ENCODE data around the gene SUGP1. TPM values are rescaled to one million over a fixed set of nuclear protein-coding genes. Genes with fewer than 3 reads are reported as not detected.

SUGP1 gene
- total RNA-seq, 1 donor from 2014 or later, result 59.1 TPM

DNA sequence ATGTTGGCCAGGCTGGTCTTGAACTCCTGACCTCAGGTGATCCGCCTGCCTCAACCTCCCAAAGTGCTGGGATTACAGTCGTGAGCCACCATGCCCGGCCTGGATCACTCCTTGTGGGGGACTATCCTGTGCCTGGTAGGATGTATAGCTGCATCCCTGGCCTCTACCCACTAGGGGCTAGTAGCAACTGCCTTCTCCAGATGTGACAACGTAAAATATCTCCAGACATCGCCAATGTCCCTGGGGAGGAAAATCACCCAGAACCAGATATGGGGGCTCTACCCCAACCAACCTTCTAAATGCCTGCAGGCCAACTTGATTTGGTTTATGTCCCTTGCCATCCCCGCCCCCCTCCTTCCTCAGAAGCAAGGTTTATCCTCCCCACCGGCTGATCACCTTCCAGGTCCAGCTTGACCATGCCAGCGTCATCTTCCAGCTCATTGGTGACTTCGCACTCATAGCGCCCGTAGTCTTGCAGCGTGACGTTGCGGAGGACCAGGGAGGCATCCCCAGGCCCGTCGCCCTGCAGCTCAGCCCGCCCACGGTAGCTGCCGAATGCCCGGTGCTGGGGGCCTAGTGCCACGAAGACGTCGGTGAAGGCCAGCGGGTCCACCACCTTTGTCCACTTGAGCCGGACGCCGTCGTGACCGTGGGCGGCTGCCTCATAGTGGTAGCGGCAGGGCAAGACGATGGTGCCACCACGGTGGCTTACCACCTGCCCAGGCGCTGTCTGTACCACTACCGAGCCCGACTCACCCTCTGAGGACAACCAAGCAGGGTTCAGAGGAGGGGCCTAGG lies 59.7 kb downstream of the SUGP1 start:
- H3K4me3 ChIP-seq (ENCODE audit: insufficient read depth, low read depth, low read length), result no peak overlapping the region

DNA sequence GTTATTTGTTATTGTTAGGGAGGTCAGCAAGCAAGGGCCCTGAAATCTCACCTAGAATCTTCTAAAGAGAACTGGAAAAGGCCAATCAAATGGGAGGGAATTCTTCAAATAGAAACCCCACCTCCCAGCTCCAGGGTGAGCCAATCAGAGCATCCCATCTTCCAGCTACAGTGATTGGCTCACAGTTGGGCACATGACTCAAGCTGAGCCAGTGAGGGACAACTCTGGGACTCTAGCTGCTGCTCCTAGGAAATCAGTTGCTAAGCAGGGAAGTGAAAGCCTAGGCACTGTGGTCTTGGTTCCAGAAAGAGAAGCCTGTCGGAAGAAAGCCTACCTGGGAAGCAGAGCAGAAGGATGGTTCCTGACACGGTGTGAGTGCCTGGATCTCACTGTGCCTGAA lies 60.6 kb downstream of the SUGP1 start:
- no peak overlapping the region for H3K4me3 ChIP-seq (ENCODE audit: insufficient read depth, low read depth, low read length)
- Mint-ChIP-seq H3K27me3 (ENCODE audit: low read depth, unreplicated experiment) (peaks cover 55% of the 10 kb centered on the region), H3K36me3 (ENCODE audit: low read depth, unreplicated experiment) (peaks cover 1% of the 10 kb centered on the region), H3K4me1 (ENCODE audit: low read depth, unreplicated experiment) (peaks cover 7% of the 10 kb centered on the region), H3K9me3 (ENCODE audit: unreplicated experiment) (peaks cover 6% of the 10 kb centered on the region), H3K4me3 (ENCODE audit: unreplicated experiment) (no peak overlapping the region), H3K27ac (ENCODE audit: unreplicated experiment) (no peak overlapping the region)
- H3K36me3 ChIP-seq (ENCODE audit: insufficient read depth, low read length), result no peaks in the 10 kb centered on the region
- no peak overlapping the region for H2AFZ ChIP-seq (ENCODE audit: low read depth, low read length)
- no peaks in the 10 kb centered on the region for H3K79me2 ChIP-seq (ENCODE audit: insufficient read depth, low read length)
- no peak for TF ChIP-seq EZH2 (IDR thresholded peaks at IDR 0.05; ENCODE audit: insufficient read depth, low read length)
- H3K27ac ChIP-seq (ENCODE audit: low read depth, low read length), result no peak overlapping the region
- DNase-seq (ENCODE audit: low read depth) (peak; percentile 8), FAIRE-seq (no peak)
- no peak overlapping the region for H3K4me2 ChIP-seq (ENCODE audit: low read length)
- H4K20me1 ChIP-seq (ENCODE audit: insufficient read depth, low read length), result no peaks in the 10 kb centered on the region
- H3K9me3 ChIP-seq (ENCODE audit: insufficient read depth, low read depth, low read length), result peaks cover 3% of the 10 kb centered on the region
- H3K9ac ChIP-seq (ENCODE audit: low read length), result no peak overlapping the region
- peaks cover 18% of the 10 kb centered on the region for H3K27me3 ChIP-seq (ENCODE audit: insufficient read depth, low read length)
- no peaks in the 10 kb centered on the region for H3K4me1 ChIP-seq (ENCODE audit: insufficient read depth, low read length)

More for the DNA sequence above, 59.7 kb downstream of the SUGP1 start:
- no peak for FAIRE-seq
- no peaks in the 10 kb centered on the region for H3K79me2 ChIP-seq (ENCODE audit: insufficient read depth, low read length)
- H3K4me1 ChIP-seq (ENCODE audit: insufficient read depth, low read length), result no peaks in the 10 kb centered on the region
- Mint-ChIP-seq H3K36me3 (ENCODE audit: low read depth, unreplicated experiment) (peaks cover 1% of the 10 kb centered on the region), H3K4me3 (ENCODE audit: unreplicated experiment) (no peak overlapping the region), H3K27me3 (ENCODE audit: low read depth, unreplicated experiment) (peaks cover 54% of the 10 kb centered on the region), H3K9me3 (ENCODE audit: unreplicated experiment) (peaks cover 6% of the 10 kb centered on the region), H3K4me1 (ENCODE audit: low read depth, unreplicated experiment) (peaks cover 7% of the 10 kb centered on the region), H3K27ac (ENCODE audit: unreplicated experiment) (no peak overlapping the region)
- H3K27ac ChIP-seq (ENCODE audit: low read depth, low read length), result no peak overlapping the region
- TF ChIP-seq, protein P1, sequence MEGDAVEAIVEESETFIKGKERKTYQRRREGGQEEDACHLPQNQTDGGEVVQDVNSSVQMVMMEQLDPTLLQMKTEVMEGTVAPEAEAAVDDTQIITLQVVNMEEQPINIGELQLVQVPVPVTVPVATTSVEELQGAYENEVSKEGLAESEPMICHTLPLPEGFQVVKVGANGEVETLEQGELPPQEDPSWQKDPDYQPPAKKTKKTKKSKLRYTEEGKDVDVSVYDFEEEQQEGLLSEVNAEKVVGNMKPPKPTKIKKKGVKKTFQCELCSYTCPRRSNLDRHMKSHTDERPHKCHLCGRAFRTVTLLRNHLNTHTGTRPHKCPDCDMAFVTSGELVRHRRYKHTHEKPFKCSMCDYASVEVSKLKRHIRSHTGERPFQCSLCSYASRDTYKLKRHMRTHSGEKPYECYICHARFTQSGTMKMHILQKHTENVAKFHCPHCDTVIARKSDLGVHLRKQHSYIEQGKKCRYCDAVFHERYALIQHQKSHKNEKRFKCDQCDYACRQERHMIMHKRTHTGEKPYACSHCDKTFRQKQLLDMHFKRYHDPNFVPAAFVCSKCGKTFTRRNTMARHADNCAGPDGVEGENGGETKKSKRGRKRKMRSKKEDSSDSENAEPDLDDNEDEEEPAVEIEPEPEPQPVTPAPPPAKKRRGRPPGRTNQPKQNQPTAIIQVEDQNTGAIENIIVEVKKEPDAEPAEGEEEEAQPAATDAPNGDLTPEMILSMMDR (IDR thresholded peaks at IDR 0.05; ENCODE audit: insufficient read depth, low read depth, low read length), result no peak
- TF ChIP-seq EZH2 (IDR thresholded peaks at IDR 0.05; ENCODE audit: insufficient read depth, low read length), result no peak
- peak overlapping the region; percentile 60 for H3K4me2 ChIP-seq (ENCODE audit: low read length)
- peaks cover 18% of the 10 kb centered on the region for H3K27me3 ChIP-seq (ENCODE audit: insufficient read depth, low read length)
- no peaks in the 10 kb centered on the region for H4K20me1 ChIP-seq (ENCODE audit: insufficient read depth, low read length)
- H3K9me3 ChIP-seq (ENCODE audit: insufficient read depth, low read depth, low read length), result peaks cover 3% of the 10 kb centered on the region
- H3K9ac ChIP-seq (ENCODE audit: low read length), result no peak overlapping the region
- no peak overlapping the region for H2AFZ ChIP-seq (ENCODE audit: low read depth, low read length)
- DNase-seq (ENCODE audit: low read depth), result no peak
- no peaks in the 10 kb centered on the region for H3K36me3 ChIP-seq (ENCODE audit: insufficient read depth, low read length)

DNA sequence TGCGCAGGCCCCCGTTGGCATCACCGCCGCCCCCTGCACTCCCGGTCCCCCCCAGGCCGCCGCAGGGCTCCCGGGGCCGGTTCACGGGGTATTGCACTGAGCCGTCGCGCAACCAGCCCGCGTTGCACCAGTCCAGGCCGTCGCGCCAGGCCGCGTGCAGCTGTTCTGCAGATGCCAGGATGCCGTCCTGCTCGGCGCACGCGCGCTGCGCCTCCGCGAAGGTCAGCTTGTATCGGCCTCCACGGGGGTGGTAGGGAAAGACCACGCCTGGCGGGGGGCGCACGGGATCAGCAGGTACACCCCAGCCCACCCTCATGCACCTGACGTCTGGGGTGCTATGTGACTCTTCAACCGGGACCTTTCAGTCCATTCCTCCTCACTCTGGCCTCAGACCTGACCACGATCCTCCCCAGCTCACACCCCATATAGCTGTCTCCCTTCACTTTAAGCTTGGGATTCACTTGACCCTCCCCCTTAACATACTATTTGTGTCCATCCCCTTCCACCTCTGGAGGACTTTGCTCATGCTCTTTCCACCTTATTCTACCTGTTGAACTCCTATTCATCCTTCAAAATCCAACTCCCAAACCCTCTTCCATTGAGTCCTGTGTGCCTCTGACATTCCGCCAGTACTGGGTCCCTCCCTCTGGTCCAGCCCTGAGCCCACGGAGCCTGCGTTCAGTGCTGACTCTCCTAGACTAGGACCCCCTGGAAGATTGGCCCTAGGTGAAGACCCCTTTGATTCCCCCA lies 61.5 kb downstream of the SUGP1 start:
- H3K4me1 Mint-ChIP-seq (ENCODE audit: low read depth, unreplicated experiment), result peaks cover 7% of the 10 kb centered on the region
- TF ChIP-seq, protein P1 (IDR thresholded peaks at IDR 0.05; ENCODE audit: insufficient read depth, low read depth, low read length), result no peak
- no peak for TF ChIP-seq EZH2 (IDR thresholded peaks at IDR 0.05; ENCODE audit: insufficient read depth, low read length)

More for the DNA sequence above, 61.5 kb downstream of the SUGP1 start:
- H3K9me3 ChIP-seq (ENCODE audit: insufficient read depth, low read depth, low read length), result peaks cover 3% of the 10 kb centered on the region
- H2AFZ ChIP-seq (ENCODE audit: low read depth, low read length), result no peak overlapping the region
- H3K36me3 ChIP-seq (ENCODE audit: insufficient read depth, low read length), result no peaks in the 10 kb centered on the region
- no peak for FAIRE-seq
- H3K27ac ChIP-seq (ENCODE audit: low read depth, low read length), result no peak overlapping the region
- no peaks in the 10 kb centered on the region for H3K79me2 ChIP-seq (ENCODE audit: insufficient read depth, low read length)
- H3K4me1 ChIP-seq (ENCODE audit: insufficient read depth, low read length), result no peaks in the 10 kb centered on the region
- no peak for DNase-seq (ENCODE audit: low read depth)
- no peak overlapping the region for H3K27ac Mint-ChIP-seq (ENCODE audit: unreplicated experiment)
- peaks cover 18% of the 10 kb centered on the region for H3K27me3 ChIP-seq (ENCODE audit: insufficient read depth, low read length)
- peaks cover 50% of the 10 kb centered on the region for H3K27me3 Mint-ChIP-seq (ENCODE audit: low read depth, unreplicated experiment)
- no peaks in the 10 kb centered on the region for H4K20me1 ChIP-seq (ENCODE audit: insufficient read depth, low read length)
- H3K4me3 Mint-ChIP-seq (ENCODE audit: unreplicated experiment), result no peak overlapping the region
- H3K9me3 Mint-ChIP-seq (ENCODE audit: unreplicated experiment), result peaks cover 6% of the 10 kb centered on the region
- no peak overlapping the region for H3K9ac ChIP-seq (ENCODE audit: low read length)
- peaks cover 1% of the 10 kb centered on the region for H3K36me3 Mint-ChIP-seq (ENCODE audit: low read depth, unreplicated experiment)
- no peak overlapping the region for H3K4me3 ChIP-seq (ENCODE audit: insufficient read depth, low read depth, low read length)
- no peak overlapping the region for H3K4me2 ChIP-seq (ENCODE audit: low read length)

All from astrocyte (in vitro differentiated cells and primary cell).